ENCODE results near the gene CNGA3.
A peak's percentile ranks its signal among the peaks of the same experiment; 100 is the strongest.

The CNGA3 gene

GRCh38 chr2:98378196-98378595 is 31.9 kb downstream of the CNGA3 start:
- no peak for DNase-seq

DNA sequence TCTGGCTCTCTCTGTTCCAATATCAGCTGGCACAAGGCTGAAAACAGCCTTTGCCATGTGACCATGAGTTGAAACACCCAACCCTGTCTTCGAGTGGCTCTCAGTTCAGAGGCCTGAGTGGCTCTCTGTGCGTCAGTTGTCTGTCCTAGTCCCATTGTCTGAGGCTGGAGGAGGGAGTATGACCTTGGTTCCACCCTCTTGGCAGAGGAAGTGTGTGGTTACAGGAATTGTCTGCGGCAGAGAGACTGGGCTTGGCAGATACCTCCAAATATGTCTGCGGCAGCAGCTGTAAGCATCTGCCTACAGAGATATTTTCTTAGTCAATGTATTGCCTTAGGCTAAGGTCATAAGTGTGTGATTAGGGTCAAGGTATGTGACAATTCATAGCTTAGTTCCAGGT is 32.6 kb downstream of the CNGA3 start:
- DNase-seq = no peak

DNA sequence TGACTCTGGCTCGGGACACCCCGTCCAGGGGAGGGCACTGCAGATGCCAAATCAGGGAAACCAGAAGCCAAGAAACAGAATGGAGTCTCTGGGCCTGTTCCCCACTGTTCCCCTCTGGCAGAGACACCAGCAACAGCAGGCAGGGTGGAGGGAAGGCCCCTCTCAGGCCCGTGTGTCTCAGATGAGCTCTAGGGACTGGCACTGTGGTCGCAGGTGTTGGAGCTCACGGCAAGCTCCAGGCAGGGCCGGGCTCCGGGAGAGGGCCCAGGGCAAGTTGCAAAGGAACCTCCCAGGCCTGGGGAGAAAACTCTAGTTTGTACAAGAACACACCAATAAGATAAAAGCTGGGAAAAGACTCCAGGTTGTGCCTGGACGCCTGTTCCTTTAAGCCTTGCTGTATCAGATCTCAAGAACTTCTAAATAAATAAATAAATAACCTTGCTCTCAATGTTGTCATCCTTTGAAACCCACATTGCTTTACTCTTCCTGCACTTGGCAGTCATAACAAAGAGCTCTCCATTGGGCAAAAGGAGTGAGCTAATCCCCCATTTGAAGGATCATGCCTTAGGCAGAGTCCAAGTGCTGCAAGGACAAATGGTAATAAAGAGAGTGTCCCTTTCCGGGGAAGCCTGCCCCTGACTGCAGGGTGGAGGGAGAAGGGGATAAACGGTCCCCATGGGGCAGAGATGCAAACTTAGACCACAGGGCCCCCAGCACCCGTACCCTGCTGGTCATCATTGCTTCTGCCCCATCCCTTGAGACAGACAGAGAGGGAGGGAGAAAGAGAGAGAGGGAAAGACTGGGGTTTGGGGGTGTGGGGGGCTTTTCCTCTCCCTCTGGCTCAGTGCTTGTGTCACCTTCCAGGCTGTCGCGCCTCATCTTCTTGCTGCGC is 33.3 kb downstream of the CNGA3 start:
- DNase-seq = peak; percentile 35

DNA sequence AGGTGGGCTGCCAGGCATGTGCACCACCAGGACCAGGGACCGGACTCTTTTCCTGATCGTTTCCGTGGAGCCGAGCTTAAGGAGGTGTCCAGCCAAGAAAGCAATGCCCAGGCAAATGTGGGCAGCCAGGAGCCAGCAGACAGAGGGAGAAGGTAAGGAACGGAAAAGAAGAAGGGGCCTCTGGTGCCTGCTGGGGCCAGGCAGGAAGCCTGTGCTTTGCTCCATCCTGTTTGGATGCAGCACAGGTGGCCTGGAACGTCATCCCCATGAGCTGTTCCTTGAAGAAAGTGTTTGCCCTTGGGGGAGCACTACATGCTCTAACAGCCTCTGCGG is 33.9 kb downstream of the CNGA3 start:
- no peak for DNase-seq

DNA sequence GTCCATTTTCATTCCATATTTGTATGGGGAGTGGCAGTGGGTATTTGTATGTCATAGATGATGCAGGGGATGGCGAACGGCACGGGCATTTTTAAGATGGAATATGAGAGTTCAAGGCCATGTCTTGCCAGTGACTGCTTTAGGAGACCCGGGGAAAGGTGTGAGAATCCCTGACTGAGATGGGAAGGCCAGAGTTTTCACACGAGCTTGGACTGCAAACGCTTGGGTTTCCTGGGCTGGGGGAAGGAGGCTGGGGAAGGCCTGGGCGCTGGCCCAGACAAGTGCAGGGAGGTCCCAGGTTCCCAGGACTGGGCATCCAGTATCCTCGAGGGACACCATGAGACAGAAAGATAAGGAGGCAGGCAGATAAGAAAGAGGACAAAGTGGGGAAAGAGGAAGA is 35.2 kb downstream of the CNGA3 start:
- DNase-seq = no peak

GRCh38 chr2:98382086-98382485 is 35.8 kb downstream of the CNGA3 start:
- no peak for DNase-seq

DNA sequence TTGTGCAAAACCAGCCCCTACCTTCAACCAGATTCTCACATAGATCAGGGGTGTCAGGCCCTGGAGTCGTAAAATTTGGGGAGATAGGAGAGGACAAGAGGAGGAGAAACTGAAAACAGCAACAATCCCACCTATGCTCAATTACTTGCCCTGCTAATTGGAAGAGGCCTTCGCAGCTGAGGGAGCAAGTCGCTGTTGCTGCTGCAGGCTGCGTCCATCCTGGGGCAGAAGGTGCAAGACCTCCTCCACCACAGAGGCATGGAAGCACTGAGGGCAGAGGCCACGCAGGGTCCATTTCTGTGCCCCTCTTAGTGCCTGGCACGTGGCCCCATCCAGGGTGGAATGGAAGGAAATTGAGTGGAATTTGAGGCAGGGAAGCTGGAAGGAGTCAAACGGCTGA is 36.5 kb downstream of the CNGA3 start:
- no peak for DNase-seq

GRCh38 chr2:98383166-98383565 is 36.9 kb downstream of the CNGA3 start:
- no peak for DNase-seq

GRCh38 chr2:98385050-98385699 is 38.9 kb downstream of the CNGA3 start:
- DNase-seq = peak; percentile 92

GRCh38 chr2:98387478-98387877 is 41.2 kb downstream of the CNGA3 start:
- DNase-seq = no peak

- no peak for DNase-seq
These were observed 41.8 kb downstream of the CNGA3 start for GRCh38 chr2:98388081-98388480.

- DNase-seq = no peak
These were observed 42.5 kb downstream of the CNGA3 start for GRCh38 chr2:98388601-98389250.

- no peak for DNase-seq
These were observed 43.0 kb downstream of the CNGA3 start for GRCh38 chr2:98389251-98389605.

DNA sequence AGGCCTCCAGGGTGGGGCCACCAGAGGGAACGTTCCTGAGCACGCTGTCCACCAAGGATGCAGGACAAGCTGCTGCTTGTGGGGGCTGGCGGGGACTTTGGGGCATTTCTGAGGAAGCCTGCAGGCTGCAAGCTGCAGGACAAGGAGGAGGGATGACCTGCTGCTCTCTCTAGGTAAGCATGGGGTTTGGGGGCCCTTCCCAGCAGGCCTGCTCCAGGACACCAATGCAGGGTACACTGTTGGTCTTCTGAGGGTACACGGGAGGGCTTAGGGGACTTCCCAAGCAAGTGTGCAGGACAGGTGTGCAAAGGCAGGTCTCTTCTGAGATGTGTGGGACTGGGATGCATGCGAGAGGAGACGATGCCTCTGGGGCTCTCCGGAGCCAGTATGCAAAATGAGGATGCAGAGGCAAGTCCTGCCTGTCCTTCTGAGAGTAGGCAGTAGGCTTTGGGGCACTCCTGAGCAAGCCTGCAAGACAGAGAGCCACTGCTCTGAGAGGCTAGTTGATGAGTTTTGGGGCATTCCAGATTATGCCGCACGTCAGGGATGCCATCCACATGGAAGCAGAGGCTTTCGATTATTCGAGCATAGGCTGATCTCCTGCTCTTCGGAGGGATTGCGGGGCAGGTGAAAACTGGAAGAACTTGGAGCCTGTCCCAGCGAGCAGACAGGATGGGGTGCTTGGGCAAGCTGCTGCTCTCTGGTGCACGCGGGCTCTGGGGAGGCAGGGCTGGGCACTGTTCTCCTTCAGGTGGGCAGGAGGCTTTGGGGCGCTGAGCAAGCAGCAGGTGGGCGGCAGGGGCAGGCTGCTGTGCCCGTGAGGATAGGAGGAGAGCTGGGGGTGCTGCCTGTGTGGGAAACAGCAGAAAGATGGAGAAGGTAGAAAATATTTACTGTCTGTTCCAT is 44.6 kb downstream of the CNGA3 start:
- DNase-seq = no peak

DNA sequence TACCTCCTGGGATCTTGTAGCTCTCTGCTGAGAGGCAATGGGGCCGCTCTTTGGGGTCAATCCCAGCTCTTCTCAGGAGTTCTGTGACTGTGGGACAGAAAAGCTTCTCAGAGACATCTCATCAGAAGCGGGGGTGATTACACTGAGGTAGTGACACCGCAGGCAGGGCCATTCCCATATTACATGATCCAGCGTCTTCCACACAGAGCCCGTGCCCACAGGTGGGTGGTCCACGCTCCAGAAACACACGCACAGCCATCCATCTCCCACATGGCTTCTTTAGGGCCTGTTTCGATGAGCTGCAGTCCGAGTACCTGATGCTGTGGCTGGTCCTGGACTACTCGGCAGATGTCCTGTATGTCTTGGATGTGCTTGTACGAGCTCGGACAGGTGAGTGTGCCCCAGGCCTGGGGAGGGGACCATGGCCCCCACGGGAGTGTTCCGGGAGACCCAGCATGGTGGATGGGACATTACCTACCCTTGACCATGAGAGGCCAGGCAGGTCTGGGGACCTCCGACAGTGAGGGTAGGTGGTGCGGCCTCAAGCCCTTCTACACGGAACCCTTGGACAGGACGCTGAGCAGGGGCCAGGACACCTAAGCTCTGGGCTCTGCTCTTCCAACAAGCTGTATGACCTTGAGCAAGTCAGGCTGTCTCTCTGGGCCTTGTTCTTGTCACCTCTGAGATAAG is 45.5 kb downstream of the CNGA3 start:
- no peak for DNase-seq

DNA sequence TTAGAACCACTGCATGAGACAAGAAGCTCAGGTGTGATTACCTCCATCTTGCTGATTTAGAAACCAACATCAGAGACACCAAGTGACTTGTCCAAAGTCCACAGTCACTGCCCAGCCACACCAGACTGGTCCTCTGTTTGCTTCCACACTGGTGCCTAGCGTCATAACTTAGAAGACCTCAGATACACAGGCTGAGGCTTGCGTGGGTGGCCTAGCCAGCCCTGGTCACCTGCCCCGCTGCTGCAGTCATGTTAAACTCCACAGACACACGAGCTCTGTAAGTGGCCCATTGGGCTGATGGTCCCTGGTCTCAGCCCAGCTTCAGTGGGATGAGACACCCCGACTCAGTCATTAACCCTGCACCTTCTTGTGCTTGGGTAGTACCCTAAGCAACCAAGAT is 47.1 kb downstream of the CNGA3 start:
- no peak for DNase-seq

DNA sequence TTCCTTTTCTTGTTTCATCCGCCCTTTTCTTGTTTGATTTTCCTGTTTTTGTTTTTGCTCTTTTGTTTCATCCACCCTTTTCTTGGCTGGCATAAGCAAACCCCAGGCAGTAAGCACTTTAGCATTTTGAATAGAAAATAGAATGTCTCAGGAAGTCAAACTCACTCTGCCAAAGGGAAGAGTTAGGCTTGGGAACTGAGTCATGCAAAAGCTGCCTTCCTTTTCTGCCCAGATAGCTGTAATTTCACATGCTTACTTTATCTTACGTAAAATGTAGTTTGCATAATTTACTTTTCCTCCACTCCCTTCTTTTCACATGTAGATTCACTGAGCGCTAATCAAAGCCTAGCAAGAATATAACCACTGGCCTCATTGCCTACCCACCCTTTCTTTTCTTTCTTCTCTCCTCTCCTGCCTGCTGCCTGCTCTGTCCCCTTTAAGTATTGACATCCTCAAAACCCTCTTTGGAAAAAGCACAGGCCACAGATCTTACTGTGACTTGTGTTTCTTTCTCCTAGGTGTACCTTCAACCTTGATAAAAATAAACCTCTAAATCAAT is 48.4 kb downstream of the CNGA3 start:
- no peak for DNase-seq

DNA sequence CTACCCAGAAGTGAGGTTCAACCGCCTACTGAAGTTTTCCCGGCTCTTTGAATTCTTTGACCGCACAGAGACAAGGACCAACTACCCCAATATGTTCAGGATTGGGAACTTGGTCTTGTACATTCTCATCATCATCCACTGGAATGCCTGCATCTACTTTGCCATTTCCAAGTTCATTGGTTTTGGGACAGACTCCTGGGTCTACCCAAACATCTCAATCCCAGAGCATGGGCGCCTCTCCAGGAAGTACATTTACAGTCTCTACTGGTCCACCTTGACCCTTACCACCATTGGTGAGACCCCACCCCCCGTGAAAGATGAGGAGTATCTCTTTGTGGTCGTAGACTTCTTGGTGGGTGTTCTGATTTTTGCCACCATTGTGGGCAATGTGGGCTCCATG is 49.7 kb downstream of the CNGA3 start:
- no peak for DNase-seq

GRCh38 chr2:98396745-98397355 is 50.6 kb downstream of the CNGA3 start:
- DNase-seq = no peak

GRCh38 chr2:98399140-98399539 is 52.9 kb downstream of the CNGA3 start:
- DNase-seq = no peak

DNA sequence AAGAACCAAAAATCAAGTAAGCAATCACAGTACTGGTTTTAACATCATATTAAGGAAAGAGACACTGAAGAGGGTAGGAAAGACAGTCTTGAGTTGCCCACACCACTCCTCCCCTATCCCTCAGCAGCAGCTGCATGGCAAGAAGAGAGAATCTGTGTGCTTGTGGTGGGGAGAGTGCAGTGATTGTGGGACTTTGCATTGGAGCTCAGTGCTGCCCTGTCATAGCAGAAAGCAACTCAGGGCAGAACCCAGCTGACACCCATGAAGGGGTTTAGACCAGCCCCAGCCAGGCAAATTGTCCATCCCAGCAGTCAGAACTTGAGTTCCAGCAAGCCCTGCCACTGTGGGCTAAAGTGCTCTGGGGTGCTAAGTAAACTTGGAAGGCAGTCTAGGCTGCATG is 57.6 kb downstream of the CNGA3 start:
- no peak for DNase-seq
